Stimulated activated CD8-positive, alpha-beta memory T cell treated with anti-CD3 and anti-CD28 coated beads, Interleukin-15, amount 100 ng/mL, for 1 hour (primary cell): ENCODE measurements around the gene CCDC68.
"Not testable (repeated sequence)": the region's sequence is repeated elsewhere in the genome, so short reads cannot be mapped to it uniquely, and the experiment has no call there.

Experiments used
- DNase-seq: peaks from one replicate; pipeline ENCODE4 v3.0.0-alpha.2; 2020; ENCODE audit warnings: low read depth

The CCDC68 gene

DNA sequence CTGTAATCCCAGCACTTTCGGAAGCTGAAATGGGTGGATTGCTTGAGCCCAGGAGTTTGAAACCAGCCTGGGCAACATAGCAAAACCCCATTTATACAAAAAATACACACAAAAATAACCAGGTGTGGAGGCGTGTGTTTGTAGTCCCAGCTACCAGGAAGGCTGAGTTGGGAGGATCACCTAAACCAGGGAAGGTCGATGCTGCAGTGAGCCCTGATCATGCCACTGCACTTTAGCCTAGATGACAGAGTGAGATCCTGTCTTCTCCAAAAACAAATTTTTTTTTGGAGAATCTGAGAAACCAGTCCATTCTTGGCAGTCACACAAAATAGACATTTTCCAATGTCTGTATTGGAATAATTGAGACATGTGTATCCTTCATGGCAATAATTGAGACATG is 84.2 kb downstream of the CCDC68 start:
- no peak for DNase-seq

DNA sequence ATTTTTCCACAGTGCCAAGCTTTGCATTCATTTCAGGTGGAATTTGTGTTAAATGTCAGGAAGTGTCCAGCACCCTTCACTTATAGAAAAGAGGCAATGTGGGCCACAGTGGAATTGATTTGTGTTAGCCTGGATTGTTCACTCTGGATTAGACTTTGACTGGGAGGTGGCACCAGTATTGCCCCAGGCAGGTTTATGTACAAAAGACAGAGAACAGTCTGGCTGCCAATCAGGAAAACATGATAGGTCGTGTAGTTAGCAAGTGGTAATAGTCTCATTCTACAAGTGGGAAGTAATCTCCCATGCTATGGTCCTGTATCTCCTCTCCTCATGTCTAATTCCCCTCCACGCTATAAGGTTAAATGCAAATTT is 85.4 kb downstream of the CCDC68 start:
- DNase-seq = no peak

DNA sequence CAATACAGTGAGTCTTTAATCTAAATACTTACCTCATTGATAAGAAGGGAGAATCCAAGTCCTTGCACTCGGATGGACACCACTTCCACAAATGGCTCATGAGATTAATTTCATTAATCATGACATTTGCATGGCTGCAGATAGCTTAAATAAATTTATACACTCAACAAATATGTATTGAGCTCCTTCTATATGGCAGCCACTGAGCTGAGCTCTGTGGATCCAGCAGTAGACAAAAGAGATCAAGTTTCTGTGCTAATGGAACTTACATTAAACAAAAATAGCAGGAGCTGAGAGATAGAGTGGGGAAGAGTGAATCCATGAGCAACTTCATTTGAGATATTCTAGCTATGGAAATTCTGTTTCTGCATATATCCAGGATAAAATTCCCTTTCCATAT is 86.6 kb downstream of the CCDC68 start:
- DNase-seq = no peak

- no peak for DNase-seq
Observed at GRCh38 chr18:54871231-54871630, 88.0 kb downstream of the CCDC68 start.

GRCh38 chr18:54867131-54867530 is 92.1 kb downstream of the CCDC68 start:
- no peak for DNase-seq

GRCh38 chr18:54860941-54861340 is 98.3 kb downstream of the CCDC68 start:
- no peak for DNase-seq

GRCh38 chr18:54859667-54860421 is 99.4 kb downstream of the CCDC68 start:
- DNase-seq = no peak

GRCh38 chr18:54857499-54857898 is 101.8 kb downstream of the CCDC68 start:
- DNase-seq = no peak

- DNase-seq = no peak
Observed at GRCh38 chr18:54856105-54856646, 103.1 kb downstream of the CCDC68 start.

DNA sequence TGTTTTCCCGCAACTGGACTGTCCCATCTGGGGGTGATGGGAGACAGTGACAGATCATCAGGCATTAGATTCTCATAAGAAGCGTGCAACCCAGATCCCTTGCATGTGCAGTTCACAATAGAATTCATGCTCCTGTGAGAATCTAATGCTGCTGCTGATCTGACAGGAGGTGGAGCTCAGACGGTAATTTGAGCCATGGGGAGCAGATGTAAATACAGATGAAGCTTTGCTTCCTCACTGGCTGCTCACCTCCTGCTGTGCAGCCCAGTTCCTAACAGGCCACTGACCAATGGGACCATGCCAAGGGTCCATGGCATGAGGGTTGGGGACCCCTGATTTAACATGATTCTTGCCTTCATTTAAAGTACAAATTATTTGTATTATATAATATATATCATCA is 104.2 kb downstream of the CCDC68 start:
- DNase-seq = not testable (repeated sequence)

DNA sequence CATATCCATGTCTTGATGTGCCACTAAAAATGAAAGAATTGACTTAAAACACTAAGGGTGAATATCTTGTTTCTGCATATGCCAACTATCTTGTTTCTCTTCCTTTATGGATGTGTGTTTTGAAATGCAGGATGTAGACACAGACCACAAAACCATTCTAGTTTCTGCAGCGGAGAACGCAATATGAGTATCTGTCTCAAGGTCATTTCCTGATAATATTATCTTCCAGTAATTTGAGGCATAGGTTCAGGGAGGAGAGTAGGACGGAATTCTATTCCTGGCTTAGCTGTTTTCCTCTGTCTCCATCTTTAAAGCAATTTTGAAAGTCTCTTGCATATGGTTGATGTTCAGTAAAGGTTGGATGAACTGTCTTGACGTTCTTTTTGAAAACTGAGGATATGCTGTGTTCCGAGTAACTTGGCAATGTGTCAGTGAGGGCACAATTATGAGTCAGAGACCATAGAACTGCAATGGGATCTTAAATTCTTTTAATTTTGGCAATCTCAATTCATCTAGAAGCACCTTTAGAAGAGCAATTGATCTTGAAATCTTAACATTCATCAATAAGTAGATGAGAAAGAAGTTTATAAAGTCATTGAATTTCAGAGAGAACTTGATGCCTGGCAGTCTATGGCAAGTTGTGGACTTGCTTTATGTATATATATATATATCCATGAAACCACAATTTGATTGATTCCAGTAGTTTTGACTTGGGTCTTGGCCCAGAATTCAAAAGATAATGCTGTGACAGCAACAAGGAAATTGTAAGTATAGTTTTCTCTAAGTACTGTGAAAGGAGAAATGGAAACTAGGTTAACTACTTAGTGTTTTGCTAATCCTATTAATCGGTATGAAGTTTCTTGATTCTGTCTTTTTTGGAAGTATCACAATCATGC is 106.2 kb downstream of the CCDC68 start:
- DNase-seq = no peak
